Measurements from ENCODE around the gene VAV2.

GRCh38 chr9:133730994-133731715 is 261.0 kb downstream of the VAV2 start:
- TF ChIP-seq, protein P1, sequence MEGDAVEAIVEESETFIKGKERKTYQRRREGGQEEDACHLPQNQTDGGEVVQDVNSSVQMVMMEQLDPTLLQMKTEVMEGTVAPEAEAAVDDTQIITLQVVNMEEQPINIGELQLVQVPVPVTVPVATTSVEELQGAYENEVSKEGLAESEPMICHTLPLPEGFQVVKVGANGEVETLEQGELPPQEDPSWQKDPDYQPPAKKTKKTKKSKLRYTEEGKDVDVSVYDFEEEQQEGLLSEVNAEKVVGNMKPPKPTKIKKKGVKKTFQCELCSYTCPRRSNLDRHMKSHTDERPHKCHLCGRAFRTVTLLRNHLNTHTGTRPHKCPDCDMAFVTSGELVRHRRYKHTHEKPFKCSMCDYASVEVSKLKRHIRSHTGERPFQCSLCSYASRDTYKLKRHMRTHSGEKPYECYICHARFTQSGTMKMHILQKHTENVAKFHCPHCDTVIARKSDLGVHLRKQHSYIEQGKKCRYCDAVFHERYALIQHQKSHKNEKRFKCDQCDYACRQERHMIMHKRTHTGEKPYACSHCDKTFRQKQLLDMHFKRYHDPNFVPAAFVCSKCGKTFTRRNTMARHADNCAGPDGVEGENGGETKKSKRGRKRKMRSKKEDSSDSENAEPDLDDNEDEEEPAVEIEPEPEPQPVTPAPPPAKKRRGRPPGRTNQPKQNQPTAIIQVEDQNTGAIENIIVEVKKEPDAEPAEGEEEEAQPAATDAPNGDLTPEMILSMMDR (conservative IDR thresholded peaks at IDR 0.05): no peak
- TF ChIP-seq ZFX (IDR thresholded peaks at IDR 0.05): no peak

Data from C4-2B (cell line).